K562 (cell line): ENCODE results near the gene KCNAB2.

Source experiments
- BDP1 ChIP-seq: IDR thresholded peaks from 3 replicates; pipeline ENCODE4 v1.6.1; 2011; ENCODE audit not compliant: insufficient read length, insufficient read depth
- FOXJ3 ChIP-seq: sonication (generic); formaldehyde crosslinking; IDR thresholded peaks from 2 replicates; pipeline ENCODE4 v1.4.0; 2020; ENCODE audit warnings: mild to moderate bottlenecking, missing genetic modification reagents

- no peak for TF ChIP-seq FOXJ3 (CRISPR knock-in tag)
- TF ChIP-seq BDP1: no peak
These were observed 42.8 kb upstream of the KCNAB2 start for GRCh38 chr1:6002714-6003501.
